ENCODE measurements around the gene CERCAM.

CERCAM gene

GRCh38 chr9:128479262-128479661 lies 58.6 kb downstream of the CERCAM start:
- H3K27me3 Mint-ChIP-seq = no peaks in the 10 kb centered on the region
- H3K9me3 Mint-ChIP-seq = peaks cover 0 to 1% of the 10 kb centered on the region in 2 donors
- ATAC-seq (replicated peaks) (peak in 1 of 2 donors; percentile 36), DNase-seq (no peak)
- H3K4me1 Mint-ChIP-seq = peaks cover 0 to 1% of the 10 kb centered on the region in 2 donors
- H3K36me3 Mint-ChIP-seq = peaks cover 51 to 53% of the 10 kb centered on the region in 2 donors
- H3K27ac Mint-ChIP-seq = no peak overlapping the region
- H3K4me3 Mint-ChIP-seq = no peak overlapping the region

DNA sequence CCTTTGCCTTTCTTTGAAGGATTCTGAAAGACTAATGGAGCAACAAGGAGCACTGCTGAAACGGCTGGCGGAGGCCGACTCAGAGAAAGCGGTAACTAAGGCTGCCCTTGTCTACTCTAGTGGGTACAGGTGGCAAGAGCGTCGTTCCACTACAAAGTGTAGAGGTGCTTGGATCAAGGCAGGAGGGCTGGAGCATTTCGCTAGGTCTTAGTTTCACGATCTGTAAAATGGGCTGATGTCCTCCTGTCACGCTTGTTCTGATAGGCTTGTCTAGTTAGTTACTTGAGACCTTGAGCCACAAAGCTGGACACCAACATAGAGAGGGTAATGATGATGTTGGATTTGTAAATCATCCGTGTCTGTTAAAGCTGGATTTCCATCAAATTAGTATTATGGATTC lies 60.9 kb downstream of the CERCAM start:
- no peak overlapping the region for H3K4me3 Mint-ChIP-seq
- H3K9me3 Mint-ChIP-seq = no peaks in the 10 kb centered on the region
- H3K36me3 Mint-ChIP-seq = peaks cover 48 to 62% of the 10 kb centered on the region in 2 donors
- no peak overlapping the region for H3K27ac Mint-ChIP-seq
- peaks cover 0 to 1% of the 10 kb centered on the region in 2 donors for H3K4me1 Mint-ChIP-seq
- no peaks in the 10 kb centered on the region for H3K27me3 Mint-ChIP-seq
- DNase-seq (no peak), ATAC-seq (replicated peaks) (no peak)

DNA sequence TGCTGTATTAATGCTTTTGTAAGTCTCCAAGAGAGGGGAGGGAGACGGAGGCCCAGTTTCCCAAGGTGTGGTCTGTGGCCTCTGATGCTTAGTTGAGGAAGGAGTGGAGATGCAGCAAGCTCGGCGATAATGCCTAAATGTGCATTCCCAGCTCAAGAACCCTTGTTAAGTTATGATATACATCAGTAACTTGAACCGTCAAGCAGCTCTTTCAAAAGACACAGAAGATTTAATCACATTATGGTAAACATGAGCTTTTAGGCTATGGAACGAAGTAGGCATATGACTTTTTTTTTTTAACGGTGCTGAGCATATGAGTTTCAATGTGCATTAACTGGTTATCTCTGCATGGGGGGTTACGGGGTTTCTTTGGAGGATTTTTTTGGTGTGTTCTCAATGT lies 61.5 kb downstream of the CERCAM start:
- Mint-ChIP-seq H3K27ac (no peak overlapping the region), H3K4me1 (peaks cover 0 to 1% of the 10 kb centered on the region in 2 donors), H3K9me3 (no peaks in the 10 kb centered on the region), H3K4me3 (no peak overlapping the region), H3K27me3 (no peaks in the 10 kb centered on the region), H3K36me3 (peaks cover 47 to 69% of the 10 kb centered on the region in 2 donors)
- ATAC-seq (replicated peaks) (no peak), DNase-seq (no peak)

DNA sequence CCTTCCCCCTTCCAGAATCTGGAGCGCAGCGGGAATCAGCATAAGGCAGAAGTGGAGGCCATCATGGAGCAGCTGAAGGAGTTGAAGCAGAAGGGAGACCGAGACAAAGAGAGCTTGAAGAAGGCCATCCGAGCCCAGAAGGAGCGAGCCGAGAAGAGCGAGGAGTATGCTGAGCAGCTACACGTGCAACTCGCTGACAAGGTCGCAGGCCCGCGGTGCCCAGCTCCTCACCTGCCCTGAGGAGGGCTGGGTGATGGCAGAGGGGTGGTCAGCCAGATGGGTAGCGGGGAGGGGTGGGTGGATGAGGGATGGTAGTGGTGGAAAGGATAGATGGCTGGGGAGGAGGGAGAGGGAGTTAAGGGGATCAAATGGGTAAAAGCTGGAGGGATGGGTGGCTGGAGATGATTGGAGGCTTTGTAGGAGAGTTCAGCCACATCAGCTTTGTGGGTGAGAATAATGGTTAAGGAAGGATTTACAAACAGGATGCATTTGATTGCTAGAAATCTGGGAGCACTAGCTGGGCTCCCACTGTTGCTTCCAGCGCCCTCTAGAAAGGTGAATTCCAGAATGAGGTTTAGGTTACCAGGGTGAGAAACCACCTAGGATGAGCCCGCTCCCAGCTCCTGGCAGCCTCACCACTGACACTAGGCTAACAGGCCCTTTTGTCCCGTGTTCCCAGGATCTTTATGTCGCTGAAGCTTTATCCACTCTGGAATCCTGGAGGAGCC lies 64.2 kb downstream of the CERCAM start:
- no peaks in the 10 kb centered on the region for H3K4me1 Mint-ChIP-seq
- H3K27ac Mint-ChIP-seq = peak overlapping the region; percentile 73
- H3K9me3 Mint-ChIP-seq = no peaks in the 10 kb centered on the region
- H3K36me3 Mint-ChIP-seq = peaks cover 42 to 74% of the 10 kb centered on the region in 2 donors
- ATAC-seq (replicated peaks) (no peak), DNase-seq (no peak)
- H3K27me3 Mint-ChIP-seq = no peaks in the 10 kb centered on the region
- no peak overlapping the region for H3K4me3 Mint-ChIP-seq

- H3K36me3 Mint-ChIP-seq = peaks cover 43 to 78% of the 10 kb centered on the region in 2 donors
Measured at GRCh38 chr9:128485414-128485855, 64.8 kb downstream of the CERCAM start.

GRCh38 chr9:128486201-128486600 lies 65.5 kb downstream of the CERCAM start:
- no peak overlapping the region for H3K27ac Mint-ChIP-seq
- no peaks in the 10 kb centered on the region for H3K27me3 Mint-ChIP-seq
- H3K9me3 Mint-ChIP-seq = no peaks in the 10 kb centered on the region
- H3K4me3 Mint-ChIP-seq = no peak overlapping the region
- no peak for ATAC-seq (replicated peaks)
- DNase-seq = no peak
- H3K4me1 Mint-ChIP-seq = no peaks in the 10 kb centered on the region
- H3K36me3 Mint-ChIP-seq = peaks cover 45 to 81% of the 10 kb centered on the region in 2 donors

More at GRCh38 chr9:128485414-128485855, 64.8 kb downstream of the CERCAM start:
- Mint-ChIP-seq H3K27me3 (no peaks in the 10 kb centered on the region), H3K4me3 (no peak overlapping the region), H3K9me3 (no peaks in the 10 kb centered on the region), H3K27ac (no peak overlapping the region), H3K4me1 (no peaks in the 10 kb centered on the region)
- ATAC-seq (replicated peaks) = no peak
- no peak for DNase-seq
